ENCODE results near the gene LMF1. TPM values are rescaled to one million over a fixed set of nuclear protein-coding genes. Genes with fewer than 3 reads are reported as not detected.

LMF1 gene
- polyA plus RNA-seq, 3 donors: 5.9 to 14.7 (median 10.6) TPM

DNA sequence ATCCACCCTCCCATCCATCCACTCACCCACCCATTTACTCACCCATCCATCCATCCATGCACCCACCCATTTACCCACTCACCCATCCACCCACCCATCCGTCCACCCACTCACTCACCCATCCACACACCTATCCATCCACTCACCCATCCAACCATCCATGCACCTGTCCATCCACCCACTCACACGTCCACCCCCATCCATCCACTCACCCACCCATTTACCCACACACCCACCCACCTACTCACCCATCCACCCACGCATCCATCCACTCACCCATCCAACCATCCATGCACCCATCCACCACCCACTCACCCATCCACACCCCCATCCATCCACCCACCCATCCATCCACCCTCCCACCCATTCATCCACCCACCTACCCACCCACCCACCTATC is 22.9 kb upstream of the LMF1 start:
- intact Hi-C loops (cut with micrococcal nuclease): no loop called here

GRCh38 chr16:991773-992172 is 21.0 kb upstream of the LMF1 start:
- H3K4me3 ChIP-seq (replicated peaks in 1 of 3; ENCODE audit: low read depth in 2 of 3, low read length in 3 of 3): no peak overlapping the region
- Mint-ChIP-seq H3K27ac (no peak overlapping the region), H3K27me3 (ENCODE audit: low read depth in 3 of 3) (peaks cover 9 to 31% (median 11%) of the 10 kb centered on the region in 3 donors), H3K36me3 (no peaks in the 10 kb centered on the region), H3K4me1 (no peaks in the 10 kb centered on the region), H3K9me3 (peaks cover 19 to 33% (median 22%) of the 10 kb centered on the region in 7 donors), H3K4me3 (no peak overlapping the region)
- DNase-seq: no peak
- H3K27ac ChIP-seq (ENCODE audit: low read depth in 1 of 2, low read length in 2 of 2): no peak overlapping the region
- H3K4me1 ChIP-seq (ENCODE audit: control insufficient read depth in 1 of 2, insufficient read depth in 2 of 2, low read length in 2 of 2): no peaks in the 10 kb centered on the region
- no peak overlapping the region for H3K4me2 ChIP-seq (replicated peaks; ENCODE audit: extremely low read depth, low read length, poor library complexity, severe bottlenecking)
- H3K36me3 ChIP-seq (replicated peaks in 1 of 2; ENCODE audit: control insufficient read depth in 1 of 2, insufficient read depth in 2 of 2, low read length in 2 of 2): no peaks in the 10 kb centered on the region
- peaks cover 0 to 2% of the 10 kb centered on the region in 2 donors for H3K27me3 ChIP-seq (ENCODE audit: control insufficient read depth in 2 of 2, insufficient read depth in 2 of 2, low read length in 2 of 2)
- no peaks in the 10 kb centered on the region for H4K20me1 ChIP-seq (ENCODE audit: insufficient read depth, low read length)
- TF ChIP-seq, protein P1, sequence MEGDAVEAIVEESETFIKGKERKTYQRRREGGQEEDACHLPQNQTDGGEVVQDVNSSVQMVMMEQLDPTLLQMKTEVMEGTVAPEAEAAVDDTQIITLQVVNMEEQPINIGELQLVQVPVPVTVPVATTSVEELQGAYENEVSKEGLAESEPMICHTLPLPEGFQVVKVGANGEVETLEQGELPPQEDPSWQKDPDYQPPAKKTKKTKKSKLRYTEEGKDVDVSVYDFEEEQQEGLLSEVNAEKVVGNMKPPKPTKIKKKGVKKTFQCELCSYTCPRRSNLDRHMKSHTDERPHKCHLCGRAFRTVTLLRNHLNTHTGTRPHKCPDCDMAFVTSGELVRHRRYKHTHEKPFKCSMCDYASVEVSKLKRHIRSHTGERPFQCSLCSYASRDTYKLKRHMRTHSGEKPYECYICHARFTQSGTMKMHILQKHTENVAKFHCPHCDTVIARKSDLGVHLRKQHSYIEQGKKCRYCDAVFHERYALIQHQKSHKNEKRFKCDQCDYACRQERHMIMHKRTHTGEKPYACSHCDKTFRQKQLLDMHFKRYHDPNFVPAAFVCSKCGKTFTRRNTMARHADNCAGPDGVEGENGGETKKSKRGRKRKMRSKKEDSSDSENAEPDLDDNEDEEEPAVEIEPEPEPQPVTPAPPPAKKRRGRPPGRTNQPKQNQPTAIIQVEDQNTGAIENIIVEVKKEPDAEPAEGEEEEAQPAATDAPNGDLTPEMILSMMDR (IDR thresholded peaks at IDR 0.05): no peak
- no peaks in the 10 kb centered on the region for H3K79me2 ChIP-seq (ENCODE audit: insufficient read depth, low read length)
- peaks cover 16 to 26% of the 10 kb centered on the region in 2 donors for H3K9me3 ChIP-seq (replicated peaks in 1 of 2; ENCODE audit: control insufficient read depth in 1 of 2, insufficient read depth in 1 of 2, low read length in 2 of 2)
- H3K9ac ChIP-seq (ENCODE audit: insufficient read depth, low read length, poor library complexity, severe bottlenecking): no peak overlapping the region
- H2AFZ ChIP-seq (ENCODE audit: insufficient read depth, low read depth, low read length, poor library complexity, severe bottlenecking): no peak overlapping the region
- intact Hi-C loops (cut with micrococcal nuclease): no loop called here
- WGBS (ENCODE audit: insufficient coverage): 94% methylated on average over 6 of the region's 9 CpGs

More for the DNA sequence above, 22.9 kb upstream of the LMF1 start:
- WGBS (ENCODE audit: insufficient coverage): 68% methylated on average over 3 of the region's 3 CpGs
- no peak overlapping the region for H2AFZ ChIP-seq (ENCODE audit: insufficient read depth, low read depth, low read length, poor library complexity, severe bottlenecking)
- H3K4me2 ChIP-seq (replicated peaks; ENCODE audit: extremely low read depth, low read length, poor library complexity, severe bottlenecking): no peak overlapping the region
- H3K27me3 ChIP-seq (ENCODE audit: control insufficient read depth in 2 of 2, insufficient read depth in 2 of 2, low read length in 2 of 2): peaks cover 0 to 18% of the 10 kb centered on the region in 2 donors
- no peaks in the 10 kb centered on the region for H3K36me3 ChIP-seq (replicated peaks in 1 of 2; ENCODE audit: control insufficient read depth in 1 of 2, insufficient read depth in 2 of 2, low read length in 2 of 2)
- Mint-ChIP-seq H3K9me3 (peaks cover 20 to 37% (median 23%) of the 10 kb centered on the region in 7 donors), H3K36me3 (no peaks in the 10 kb centered on the region), H3K4me1 (no peaks in the 10 kb centered on the region), H3K27me3 (ENCODE audit: low read depth in 3 of 3) (peaks cover 23 to 46% (median 24%) of the 10 kb centered on the region in 3 donors), H3K4me3 (no peak overlapping the region), H3K27ac (no peak overlapping the region)
- no peaks in the 10 kb centered on the region for H4K20me1 ChIP-seq (ENCODE audit: insufficient read depth, low read length)
- TF ChIP-seq, protein P1 (IDR thresholded peaks at IDR 0.05): no peak
- H3K4me3 ChIP-seq (replicated peaks in 1 of 3; ENCODE audit: low read depth in 2 of 3, low read length in 3 of 3): no peak overlapping the region
- H3K9me3 ChIP-seq (replicated peaks in 1 of 2; ENCODE audit: control insufficient read depth in 1 of 2, insufficient read depth in 1 of 2, low read length in 2 of 2): peaks cover 16 to 26% of the 10 kb centered on the region in 2 donors
- no peak overlapping the region for H3K27ac ChIP-seq (ENCODE audit: low read depth in 1 of 2, low read length in 2 of 2)
- H3K79me2 ChIP-seq (ENCODE audit: insufficient read depth, low read length): no peaks in the 10 kb centered on the region
- H3K4me1 ChIP-seq (ENCODE audit: control insufficient read depth in 1 of 2, insufficient read depth in 2 of 2, low read length in 2 of 2): no peaks in the 10 kb centered on the region
- no peak for DNase-seq
- H3K9ac ChIP-seq (ENCODE audit: insufficient read depth, low read length, poor library complexity, severe bottlenecking): no peak overlapping the region

All from CD14-positive monocyte (primary cell).